UCSD-AML1 (cell line): ENCODE data around the gene APOL2.

ENCODE experiments used
- DNase-seq: peaks from one replicate; lab custom pipeline; 2025; ENCODE audit not compliant: unreplicated experiment; lab: John Stamatoyannopoulos, UW

The APOL2 gene

DNA sequence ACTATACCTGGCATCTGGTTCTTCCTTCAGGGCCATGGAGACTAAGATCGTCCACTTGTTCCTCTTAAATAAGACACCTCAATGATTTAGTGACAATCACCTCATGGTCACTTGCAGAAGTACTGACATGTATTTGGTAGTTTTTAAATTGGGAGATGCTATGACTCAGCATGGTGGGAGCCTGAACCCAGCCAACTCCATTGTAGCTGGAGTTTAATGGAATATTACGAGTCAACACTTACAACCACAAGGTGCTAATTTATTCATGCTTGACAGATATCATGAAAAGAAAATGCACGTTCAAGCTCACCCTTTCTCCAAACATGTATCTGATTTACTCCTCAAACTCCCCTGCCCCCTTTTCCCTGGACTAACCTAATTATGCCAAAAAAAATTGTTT lies 62.2 kb downstream of the APOL2 start:
- no peak for DNase-seq
